WI38 (cell line): ENCODE results near the gene FXYD4.
"Not testable (repeated sequence)": the region's sequence is repeated elsewhere in the genome, so short reads cannot be mapped to it uniquely, and the experiment has no call there.

Experiments used
- H3K4me3 ChIP-seq: 2 replicates; pipeline ENCODE4 v1.5.1; 2011; ENCODE audit warnings: low read depth, mild to moderate bottlenecking, control low read depth, low read length
- TF ChIP-seq, protein P1 (sequence below): IDR thresholded peaks from 2 replicates; pipeline ENCODE4 v1.5.1; 2012; ENCODE audit warnings: low read depth, mild to moderate bottlenecking, control low read depth, low read length

The FXYD4 gene

DNA sequence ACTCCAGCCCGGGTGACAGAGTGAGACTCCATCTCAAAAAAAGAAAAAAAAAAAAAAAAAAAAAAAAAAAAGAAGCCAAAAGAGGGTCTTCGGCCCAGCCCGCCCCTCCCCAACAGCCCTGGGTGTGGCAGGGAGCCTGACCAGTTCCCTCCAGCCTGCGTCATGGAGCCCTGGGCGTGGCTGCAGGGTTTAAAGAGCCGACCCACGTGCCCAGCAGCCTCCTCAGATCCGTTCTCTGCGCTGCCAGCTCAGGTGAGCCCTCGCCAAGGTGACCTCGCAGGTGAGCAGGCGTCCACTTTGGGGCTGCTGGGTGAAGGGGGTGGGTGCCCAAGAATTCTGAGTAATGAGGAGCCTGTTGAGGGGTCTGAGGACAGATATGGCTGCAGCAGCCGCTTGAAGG is at the start of gene FXYD4:
TSS of gene FXYD4 (plus strand) at position 219 of the 400 bp plus-strand sequence. CDS start 2,111 bp downstream, outside the sequence.
- TF ChIP-seq, protein P1, sequence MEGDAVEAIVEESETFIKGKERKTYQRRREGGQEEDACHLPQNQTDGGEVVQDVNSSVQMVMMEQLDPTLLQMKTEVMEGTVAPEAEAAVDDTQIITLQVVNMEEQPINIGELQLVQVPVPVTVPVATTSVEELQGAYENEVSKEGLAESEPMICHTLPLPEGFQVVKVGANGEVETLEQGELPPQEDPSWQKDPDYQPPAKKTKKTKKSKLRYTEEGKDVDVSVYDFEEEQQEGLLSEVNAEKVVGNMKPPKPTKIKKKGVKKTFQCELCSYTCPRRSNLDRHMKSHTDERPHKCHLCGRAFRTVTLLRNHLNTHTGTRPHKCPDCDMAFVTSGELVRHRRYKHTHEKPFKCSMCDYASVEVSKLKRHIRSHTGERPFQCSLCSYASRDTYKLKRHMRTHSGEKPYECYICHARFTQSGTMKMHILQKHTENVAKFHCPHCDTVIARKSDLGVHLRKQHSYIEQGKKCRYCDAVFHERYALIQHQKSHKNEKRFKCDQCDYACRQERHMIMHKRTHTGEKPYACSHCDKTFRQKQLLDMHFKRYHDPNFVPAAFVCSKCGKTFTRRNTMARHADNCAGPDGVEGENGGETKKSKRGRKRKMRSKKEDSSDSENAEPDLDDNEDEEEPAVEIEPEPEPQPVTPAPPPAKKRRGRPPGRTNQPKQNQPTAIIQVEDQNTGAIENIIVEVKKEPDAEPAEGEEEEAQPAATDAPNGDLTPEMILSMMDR = no peak
- H3K4me3 ChIP-seq = no peak within 1 kb of the TSS

- TF ChIP-seq, protein P1 = no peak
- no peak overlapping the region for H3K4me3 ChIP-seq
Observed at GRCh38 chr10:43322331-43322730, 49.1 kb upstream of the FXYD4 start.

GRCh38 chr10:43322769-43323168 is 48.7 kb upstream of the FXYD4 start:
- TF ChIP-seq, protein P1 = no peak
- H3K4me3 ChIP-seq = no peak overlapping the region

DNA sequence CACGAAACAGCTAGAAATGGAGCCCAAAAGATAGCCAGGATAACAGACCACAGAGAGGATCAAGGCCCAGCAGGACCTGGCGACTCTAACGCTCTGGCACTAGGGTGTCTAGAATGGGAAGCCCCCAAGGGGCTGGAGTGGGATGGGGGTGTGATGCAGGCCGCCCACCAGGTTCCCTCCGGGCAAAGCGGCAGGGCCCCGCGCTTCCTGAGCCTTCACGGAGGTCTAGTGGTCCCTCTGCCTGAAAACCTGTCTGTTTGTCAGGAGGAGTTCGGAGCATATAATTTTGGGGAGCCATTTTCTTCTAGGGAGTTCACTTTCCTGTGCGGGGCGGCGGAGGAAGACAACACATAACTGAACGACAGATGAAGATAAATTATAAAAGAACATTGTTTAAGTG is 48.2 kb upstream of the FXYD4 start:
- no peak overlapping the region for H3K4me3 ChIP-seq
- TF ChIP-seq, protein P1 = no peak

GRCh38 chr10:43324876-43325275 is 46.6 kb upstream of the FXYD4 start:
- no peak overlapping the region for H3K4me3 ChIP-seq

DNA sequence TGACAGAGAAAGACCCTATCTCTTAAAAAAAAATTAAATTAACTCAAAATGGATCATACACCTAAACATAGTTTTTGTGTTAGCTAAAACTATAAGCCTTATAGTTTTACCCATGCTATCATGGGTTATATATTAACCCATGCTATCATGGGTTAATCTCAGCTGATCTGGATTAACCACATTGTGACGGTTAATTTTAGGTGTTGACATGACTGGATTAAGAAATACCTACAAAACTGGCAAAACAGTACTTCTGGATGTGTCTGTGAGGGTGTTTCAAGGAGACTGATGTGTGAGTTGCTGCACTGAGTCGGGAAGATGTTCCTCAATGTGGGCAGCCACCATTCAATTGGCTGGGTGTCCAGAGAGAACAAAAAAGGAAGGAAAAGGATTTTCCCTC is 44.3 kb upstream of the FXYD4 start:
- no peak overlapping the region for H3K4me3 ChIP-seq
- TF ChIP-seq, protein P1 = no peak

More at GRCh38 chr10:43324876-43325275, 46.6 kb upstream of the FXYD4 start:
- TF ChIP-seq, protein P1 = no peak

- TF ChIP-seq, protein P1 = no peak
- H3K4me3 ChIP-seq = no peak overlapping the region
Observed at GRCh38 chr10:43327986-43328385, 43.5 kb upstream of the FXYD4 start.

DNA sequence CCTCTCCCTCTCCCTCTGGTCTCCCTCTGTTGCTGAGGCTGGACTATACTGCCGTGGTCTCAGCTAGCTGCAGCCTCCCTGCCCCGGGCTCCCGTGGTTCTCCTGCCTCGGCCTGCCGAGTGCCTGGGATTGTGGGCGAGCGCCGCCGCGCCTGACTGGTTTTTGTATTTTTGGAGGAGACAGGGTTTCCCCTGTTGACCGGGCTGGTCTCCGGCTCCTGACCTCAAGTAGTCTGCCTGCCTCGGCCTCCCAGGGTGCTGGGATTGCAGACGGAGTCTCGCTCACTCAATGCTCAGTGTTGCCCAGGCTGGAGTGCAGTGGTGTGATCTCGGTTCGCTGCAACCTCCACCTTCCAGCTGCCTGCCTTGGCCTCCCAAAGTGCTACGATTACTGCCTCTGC is 42.6 kb upstream of the FXYD4 start:
- not testable (repeated sequence) for H3K4me3 ChIP-seq

GRCh38 chr10:43329246-43329885 is 42.1 kb upstream of the FXYD4 start:
- H3K4me3 ChIP-seq = not testable (repeated sequence)

DNA sequence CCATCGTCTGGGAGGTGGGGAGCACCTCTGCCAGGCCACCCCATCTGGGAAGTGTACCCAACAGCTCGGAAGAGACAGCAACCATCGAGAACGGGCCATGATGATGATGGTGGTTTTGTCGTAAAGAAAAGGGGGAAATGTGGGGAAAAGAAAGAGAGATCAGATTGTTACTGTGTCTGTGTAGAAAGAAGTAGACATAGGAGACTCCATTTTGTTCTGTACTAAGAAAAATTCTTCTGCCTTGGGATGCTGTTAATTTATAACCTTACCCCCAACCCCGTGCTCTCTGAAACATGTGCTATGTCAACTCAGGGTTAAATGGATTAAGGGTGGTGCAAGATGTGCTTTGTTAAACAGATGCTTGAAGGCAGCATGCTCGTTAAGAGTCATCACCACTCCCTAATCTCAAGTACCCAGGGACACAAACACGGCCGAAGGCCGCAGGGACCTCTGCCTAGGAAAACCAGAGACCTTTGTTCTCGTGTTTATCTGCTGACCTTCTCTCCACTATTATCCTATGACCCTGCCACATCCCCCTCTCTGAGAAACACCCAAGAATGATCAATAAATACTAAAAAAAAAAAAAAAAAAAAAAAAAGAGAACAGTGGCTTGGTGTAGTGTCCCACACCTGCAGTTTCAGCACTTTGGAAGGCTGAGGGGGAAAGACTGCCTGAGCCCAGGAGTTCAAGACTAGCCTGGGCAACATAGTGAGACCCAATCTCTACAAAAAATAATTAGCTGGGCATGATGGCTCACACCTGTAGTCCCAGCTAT is 41.2 kb upstream of the FXYD4 start:
- not testable (repeated sequence) for H3K4me3 ChIP-seq

- H3K4me3 ChIP-seq = not testable (repeated sequence)
Observed at GRCh38 chr10:43330824-43331127, 40.7 kb upstream of the FXYD4 start.
